ENCODE results near the gene NKX2-3. TPM values are rescaled to one million over a fixed set of nuclear protein-coding genes. Genes with fewer than 3 reads are reported as not detected.

The NKX2-3 gene
- polyA plus RNA-seq, 2 of the 4 experiments (the other 2 are of a cell fraction), result not detected

- Histone ChIP-seq H3K4me3 (no peak overlapping the region), H3K4me2 (no peak overlapping the region), H3K9me3 (no peaks in the 10 kb centered on the region), H3K4me1 (no peaks in the 10 kb centered on the region), H3K27ac (no peak overlapping the region)
- DNase-seq (ENCODE audit: low read depth in 1 of 2, low spot score in 1 of 2) (no peak), ATAC-seq (no peak), FAIRE-seq (no peak)
- TF ChIP-seq CHD4 (IDR thresholded peaks at IDR 0.05; ENCODE audit: borderline replicate concordance) (no peak), HOXA7 (CRISPR knock-in tag; IDR thresholded peaks at IDR 0.05) (no peak), FOSL2 (IDR thresholded peaks at IDR 0.05) (no peak), FOSL2 (CRISPR knock-in tag; IDR thresholded peaks at IDR 0.05) (no peak), CBX8 (IDR thresholded peaks at IDR 0.05) (no peak), HDAC2 (IDR thresholded peaks at IDR 0.05) (no peak), ESRRA (IDR thresholded peaks at IDR 0.05; ENCODE audit: borderline replicate concordance, low read length) (no peak), HOXB13 (CRISPR knock-in tag; IDR thresholded peaks at IDR 0.05; ENCODE audit: low read depth) (no peak), CTCF (IDR thresholded peaks at IDR 0.05) (no peak), HMGXB4 (CRISPR knock-in tag; IDR thresholded peaks at IDR 0.05; ENCODE audit: borderline replicate concordance) (no peak), RCOR1 (IDR thresholded peaks at IDR 0.05; ENCODE audit: low read depth, low read length) (no peak), FOSB (CRISPR knock-in tag; IDR thresholded peaks at IDR 0.05) (no peak), NPAS2 (CRISPR knock-in tag; IDR thresholded peaks at IDR 0.05; ENCODE audit: borderline replicate concordance) (no peak), CBX2 (IDR thresholded peaks at IDR 0.05; ENCODE audit: borderline replicate concordance, low read depth) (no peak), RARB (CRISPR knock-in tag; IDR thresholded peaks at IDR 0.05) (no peak), KDM5A (IDR thresholded peaks at IDR 0.05) (no peak), ZC3H11A (IDR thresholded peaks at IDR 0.05) (no peak), RNF2 (IDR thresholded peaks at IDR 0.05; ENCODE audit: borderline replicate concordance, low read depth) (no peak), EHF (CRISPR knock-in tag; IDR thresholded peaks at IDR 0.05) (no peak), NR3C1 (IDR thresholded peaks at IDR 0.05) (no peak)
- 64% methylated on average over 1 of the region's 1 CpG for WGBS (ENCODE audit: missing lambda C conversion rate)
- ChIA-PET CTCF (interaction anchor here (1.1 to 1.3 kb wide), 2 partner anchors 11 to 27 kb away, joined by 4 to 7 read pairs; no protein-coding TSS in a partner anchor), POLR2A (no interaction called here)
Observed at GRCh38 chr10:99571816-99572215, 39.1 kb downstream of the NKX2-3 start.

- ChIA-PET CTCF (interaction anchor here (0.9 to 1.7 kb wide), 3 partner anchors 13 to 138 kb away, joined by 3 to 10 read pairs (median 5); no protein-coding TSS in a partner anchor), POLR2A (no interaction called here)
- no peak for DNase-seq (ENCODE audit: low read depth in 1 of 2, low spot score in 1 of 2)
- Histone ChIP-seq H3K27ac (no peak overlapping the region), H3K4me3 (no peak overlapping the region), H3K4me2 (no peak overlapping the region), H3K9me3 (no peaks in the 10 kb centered on the region), H3K4me1 (no peaks in the 10 kb centered on the region)
- WGBS (ENCODE audit: missing lambda C conversion rate), result 75% methylated on average over 5 of the region's 5 CpGs
- no peak for ATAC-seq
- TF ChIP-seq NR3C1 (IDR thresholded peaks at IDR 0.05), result no peak
- TF ChIP-seq ZSCAN20 (CRISPR knock-in tag; IDR thresholded peaks at IDR 0.05), result no peak
- TF ChIP-seq MAFK (IDR thresholded peaks at IDR 0.05; ENCODE audit: partially characterized antibody), result no peak
- TF ChIP-seq MAZ (IDR thresholded peaks at IDR 0.05; ENCODE audit: borderline replicate concordance, low read depth, low read length), result no peak
- no peak for TF ChIP-seq JUN (IDR thresholded peaks at IDR 0.05)
- no peak for TF ChIP-seq FOXS1 (CRISPR knock-in tag; IDR thresholded peaks at IDR 0.05)
- TF ChIP-seq CHD4 (IDR thresholded peaks at IDR 0.05; ENCODE audit: borderline replicate concordance), result no peak
- TF ChIP-seq CTCF (IDR thresholded peaks at IDR 0.05), result no peak
- TF ChIP-seq BHLHE40 (IDR thresholded peaks at IDR 0.05; ENCODE audit: low read depth, low read length), result no peak
- TF ChIP-seq KDM5A (IDR thresholded peaks at IDR 0.05), result no peak
- no peak for TF ChIP-seq HDAC2 (IDR thresholded peaks at IDR 0.05)
- TF ChIP-seq CBX2 (IDR thresholded peaks at IDR 0.05; ENCODE audit: borderline replicate concordance, low read depth), result no peak
- TF ChIP-seq POLR2AphosphoS2 (conservative IDR thresholded peaks at IDR 0.05; ENCODE audit: low read length), result no peak
- FAIRE-seq, result no peak
Observed at GRCh38 chr10:99573790-99574189, 41.0 kb downstream of the NKX2-3 start.

Data from A549 (cell line).